ENCODE measurements around the gene LCN10.
"Not testable (repeated sequence)": the region's sequence is repeated elsewhere in the genome, so short reads cannot be mapped to it uniquely, and the experiment has no call there.

The LCN10 gene

DNA sequence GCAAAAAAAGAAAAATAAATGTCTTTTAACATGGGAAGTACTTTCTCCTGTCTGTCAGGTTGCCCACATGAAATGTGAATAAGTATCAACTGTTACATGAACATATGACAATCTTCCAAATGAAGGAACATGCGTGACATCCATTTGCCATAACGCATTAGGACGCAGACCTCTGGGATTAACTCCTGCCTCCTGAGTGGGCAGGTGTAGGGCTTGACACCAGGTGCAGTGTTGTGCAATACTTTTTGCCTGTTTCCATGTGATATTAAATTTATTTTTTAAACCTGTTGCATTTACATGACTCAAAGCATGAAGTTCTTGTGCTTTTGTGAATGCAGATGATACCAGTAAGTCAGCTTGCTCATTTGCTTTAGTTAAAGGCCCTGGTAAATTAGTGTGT lies 39.7 kb upstream of the LCN10 start:
- no peak for DNase-seq
- TF ChIP-seq GATA1 (IDR thresholded peaks at IDR 0.05; ENCODE audit: low read depth, low read length) (no peak), POLR2A (IDR thresholded peaks at IDR 0.05; ENCODE audit: low read length) (no peak)

DNA sequence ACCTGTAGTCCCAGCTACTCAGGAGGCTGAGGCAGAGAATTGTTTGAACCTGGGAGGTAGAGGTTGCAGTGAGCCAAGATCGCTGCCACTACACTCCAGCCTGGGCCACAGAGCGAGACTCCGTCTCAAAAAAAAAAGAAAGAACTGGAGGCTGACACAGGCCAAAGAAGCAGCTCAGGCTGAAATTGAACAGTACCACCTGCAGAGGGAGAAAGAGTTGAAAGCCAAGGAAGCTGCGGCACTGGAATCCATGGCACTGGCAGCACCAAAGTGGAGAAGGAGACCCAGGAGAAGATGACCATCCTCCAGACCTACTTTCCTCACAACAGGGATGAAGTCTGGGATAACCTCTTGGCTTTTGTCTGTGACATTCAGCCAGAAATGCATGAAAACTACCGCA lies 37.1 kb upstream of the LCN10 start:
- no peak for DNase-seq
- TF ChIP-seq POLR2A (IDR thresholded peaks at IDR 0.05; ENCODE audit: low read length) = no peak
- no peak for TF ChIP-seq GATA1 (IDR thresholded peaks at IDR 0.05; ENCODE audit: low read depth, low read length)

DNA sequence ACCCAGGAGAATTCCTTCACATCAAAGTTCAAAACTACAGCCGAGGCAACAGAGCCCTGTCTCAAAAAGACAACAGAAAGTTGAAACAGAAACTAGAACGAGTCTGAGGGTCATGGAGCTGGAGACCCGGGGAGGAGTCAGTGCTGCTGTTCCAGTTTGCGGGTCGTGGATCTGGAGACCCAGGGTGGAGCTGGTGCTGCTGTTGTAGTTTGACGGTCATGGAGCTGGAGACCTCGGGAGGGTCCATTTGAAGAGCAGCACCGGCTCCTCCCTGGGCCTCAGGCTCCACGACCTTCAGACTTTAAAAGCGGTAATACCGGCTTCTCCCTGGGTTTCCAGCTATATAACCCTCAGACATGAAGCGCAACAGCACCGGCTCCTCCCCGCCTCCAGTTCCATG lies 34.6 kb upstream of the LCN10 start:
- TF ChIP-seq GATA1 (IDR thresholded peaks at IDR 0.05; ENCODE audit: low read depth, low read length) (no peak), POLR2A (IDR thresholded peaks at IDR 0.05; ENCODE audit: low read length) (no peak)
- DNase-seq = no peak

DNA sequence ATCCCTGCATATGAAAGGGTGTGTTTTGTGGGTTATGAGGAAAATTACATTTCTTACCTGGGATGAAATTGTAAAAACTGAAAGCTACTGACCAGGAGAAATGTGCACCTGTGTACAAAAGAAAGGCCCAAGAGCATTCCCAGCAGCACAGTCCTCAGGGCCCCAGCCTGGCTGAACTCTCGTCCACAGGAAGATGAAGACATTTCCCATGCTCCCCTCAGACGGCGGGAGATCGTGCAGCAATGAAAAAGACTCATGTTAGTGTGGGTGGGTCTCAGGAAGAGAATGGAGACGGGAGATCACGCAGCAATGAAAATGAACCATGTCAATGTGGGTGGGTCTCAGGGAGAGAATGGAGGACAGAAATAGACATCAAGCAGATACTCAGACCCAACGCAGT lies 34.2 kb upstream of the LCN10 start:
- DNase-seq = no peak
- no peak for TF ChIP-seq GATA1 (IDR thresholded peaks at IDR 0.05; ENCODE audit: low read depth, low read length)
- TF ChIP-seq POLR2A (IDR thresholded peaks at IDR 0.05; ENCODE audit: low read length) = no peak

DNA sequence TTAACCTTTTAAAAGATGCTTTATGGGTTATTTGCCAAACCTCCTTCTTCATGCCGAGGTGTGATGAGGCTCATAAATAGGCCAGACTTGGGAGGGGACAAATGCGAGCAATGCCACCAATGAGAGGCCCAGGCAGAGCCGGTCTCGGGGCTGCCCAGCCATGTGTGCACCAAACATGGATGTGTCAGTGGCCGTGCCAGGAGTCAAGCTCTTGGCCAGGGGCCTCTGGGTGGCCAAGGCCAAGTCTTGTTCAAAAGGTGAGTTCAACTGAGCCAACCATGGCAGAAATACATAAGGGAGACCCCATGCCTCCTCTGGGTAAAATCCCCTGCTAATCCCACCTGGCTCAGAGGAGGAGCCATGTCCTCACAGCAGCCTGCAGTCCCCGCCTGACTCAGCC lies 32.5 kb upstream of the LCN10 start:
- TF ChIP-seq GATA1 (IDR thresholded peaks at IDR 0.05; ENCODE audit: low read depth, low read length) (no peak), POLR2A (IDR thresholded peaks at IDR 0.05; ENCODE audit: low read length) (no peak)

DNA sequence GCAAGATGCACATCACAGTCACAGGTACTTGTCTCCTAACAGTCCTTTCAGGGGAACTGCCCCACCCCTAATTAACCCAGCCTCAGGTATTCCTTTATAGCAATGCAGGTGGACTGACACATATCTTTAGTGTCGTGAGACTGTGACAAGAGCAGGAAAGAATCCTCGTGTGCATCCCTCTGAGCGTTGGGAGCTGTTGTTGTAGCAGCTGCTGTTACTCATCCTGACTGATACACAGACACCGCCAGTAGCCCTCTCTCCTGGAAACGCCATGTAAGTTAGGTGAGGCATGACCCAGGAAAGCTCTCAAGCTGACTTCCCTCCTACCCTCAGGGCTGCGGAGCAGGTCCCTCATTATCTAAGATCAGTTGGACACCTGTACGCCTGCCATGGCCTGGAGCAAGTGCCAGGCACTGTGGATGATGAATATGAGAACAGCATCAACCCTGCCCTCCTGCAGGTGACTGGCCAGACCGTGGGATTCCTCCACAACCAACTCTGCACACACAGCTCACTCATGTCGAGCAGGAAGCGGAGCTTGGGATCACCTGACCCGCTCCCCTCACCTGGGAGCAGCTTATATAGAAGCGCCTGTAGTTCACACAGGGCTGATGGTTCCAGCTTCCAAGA lies 31.8 kb upstream of the LCN10 start:
- DNase-seq = no peak

More for the DNA sequence above, 32.5 kb upstream of the LCN10 start:
- no peak for DNase-seq

DNA sequence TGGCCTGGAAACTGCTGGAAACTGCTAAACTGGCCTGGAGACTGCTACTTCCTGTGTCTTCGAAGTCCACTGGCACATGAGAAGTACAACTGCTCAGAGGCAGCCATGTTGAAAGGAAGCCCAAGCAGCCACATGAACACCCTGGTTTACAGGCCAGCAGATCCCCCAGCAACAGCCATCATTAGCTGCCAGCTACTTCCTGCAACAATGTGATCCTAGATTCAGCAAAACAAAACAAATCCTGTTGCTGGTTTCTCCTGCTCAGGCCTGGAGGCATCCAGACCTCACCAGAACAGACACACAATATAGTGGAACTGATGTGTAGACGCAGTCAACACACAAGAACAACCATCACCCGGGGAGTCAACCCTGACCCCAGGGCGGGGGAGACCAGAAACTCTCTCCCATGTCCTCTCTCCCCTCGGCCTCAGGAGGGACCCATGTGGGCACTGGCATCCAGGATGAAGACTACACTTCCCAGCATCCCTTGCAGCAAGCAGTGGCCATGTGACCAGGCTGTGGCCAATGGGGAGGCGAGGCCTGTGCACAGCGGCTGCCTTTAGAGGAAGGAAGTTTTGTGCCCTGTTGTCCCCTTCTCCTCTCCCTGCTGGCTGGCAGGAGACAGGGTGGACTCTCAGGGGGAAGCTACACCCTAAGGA lies 30.8 kb upstream of the LCN10 start:
- TF ChIP-seq POLR2A (IDR thresholded peaks at IDR 0.05; ENCODE audit: low read length) (no peak), GATA1 (IDR thresholded peaks at IDR 0.05; ENCODE audit: low read depth, low read length) (no peak)
- DNase-seq = peak; percentile 29 to 53

More for the DNA sequence above, 31.8 kb upstream of the LCN10 start:
- TF ChIP-seq GATA1 (IDR thresholded peaks at IDR 0.05; ENCODE audit: low read depth, low read length) = no peak
- no peak for TF ChIP-seq POLR2A (IDR thresholded peaks at IDR 0.05; ENCODE audit: low read length)

DNA sequence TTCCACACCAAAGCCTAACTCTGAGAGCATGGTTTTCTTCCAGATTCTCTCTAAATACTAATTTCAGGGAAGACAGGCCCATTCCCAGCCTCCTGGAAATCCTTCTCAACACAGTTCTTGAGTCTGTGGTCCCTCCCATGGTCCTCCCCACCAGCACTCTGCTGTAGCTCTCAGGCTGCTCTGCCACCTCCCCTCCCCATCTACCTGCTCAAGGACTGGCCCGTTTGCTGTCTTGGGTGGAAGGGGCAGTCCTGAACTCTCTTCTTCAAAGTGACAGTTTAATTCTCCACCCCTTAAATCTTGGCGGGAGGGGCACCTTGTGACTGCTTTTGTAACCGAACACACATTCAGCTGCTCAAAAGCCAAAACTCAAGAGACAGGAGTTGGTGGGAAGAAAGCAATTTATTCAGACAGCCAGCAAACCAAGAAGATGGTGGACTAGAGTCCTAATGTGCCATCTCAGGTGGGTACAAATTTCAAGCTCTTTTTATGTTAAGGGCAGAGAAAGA lies 29.2 kb upstream of the LCN10 start:
- no peak for TF ChIP-seq GATA1 (IDR thresholded peaks at IDR 0.05; ENCODE audit: low read depth, low read length)
- TF ChIP-seq POLR2A (IDR thresholded peaks at IDR 0.05; ENCODE audit: low read length) = no peak
- peak in 1 of 2 experiments; percentile 42 for DNase-seq

DNA sequence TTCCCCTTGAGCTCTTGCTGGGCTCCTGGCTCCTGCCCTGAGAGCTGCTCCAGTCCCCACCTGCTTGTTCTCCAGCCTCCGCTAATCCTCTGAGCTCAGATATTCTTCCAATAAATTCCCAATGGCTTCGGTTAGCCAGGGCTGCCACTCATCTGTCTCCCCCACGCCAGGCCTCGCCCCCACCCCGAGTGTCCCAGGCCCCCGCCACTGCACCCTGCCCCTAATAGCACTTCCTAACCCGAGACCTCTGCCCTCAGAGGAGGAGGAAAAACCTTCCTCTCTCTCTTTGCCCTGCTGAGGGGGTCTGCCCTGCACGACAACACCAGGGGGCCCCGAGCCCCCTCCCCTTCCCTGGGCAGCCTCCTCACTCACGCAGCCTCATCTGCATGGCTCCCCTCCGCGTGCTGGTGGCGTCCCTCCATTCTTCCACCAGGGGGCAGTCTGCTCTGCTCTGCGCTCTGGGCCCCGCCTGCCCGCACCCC lies 27.0 kb upstream of the LCN10 start:
- TF ChIP-seq POLR2A (IDR thresholded peaks at IDR 0.05; ENCODE audit: low read length) (no peak), GATA1 (IDR thresholded peaks at IDR 0.05; ENCODE audit: low read depth, low read length) (no peak)
- DNase-seq = peak; percentile 60 to 64

DNA sequence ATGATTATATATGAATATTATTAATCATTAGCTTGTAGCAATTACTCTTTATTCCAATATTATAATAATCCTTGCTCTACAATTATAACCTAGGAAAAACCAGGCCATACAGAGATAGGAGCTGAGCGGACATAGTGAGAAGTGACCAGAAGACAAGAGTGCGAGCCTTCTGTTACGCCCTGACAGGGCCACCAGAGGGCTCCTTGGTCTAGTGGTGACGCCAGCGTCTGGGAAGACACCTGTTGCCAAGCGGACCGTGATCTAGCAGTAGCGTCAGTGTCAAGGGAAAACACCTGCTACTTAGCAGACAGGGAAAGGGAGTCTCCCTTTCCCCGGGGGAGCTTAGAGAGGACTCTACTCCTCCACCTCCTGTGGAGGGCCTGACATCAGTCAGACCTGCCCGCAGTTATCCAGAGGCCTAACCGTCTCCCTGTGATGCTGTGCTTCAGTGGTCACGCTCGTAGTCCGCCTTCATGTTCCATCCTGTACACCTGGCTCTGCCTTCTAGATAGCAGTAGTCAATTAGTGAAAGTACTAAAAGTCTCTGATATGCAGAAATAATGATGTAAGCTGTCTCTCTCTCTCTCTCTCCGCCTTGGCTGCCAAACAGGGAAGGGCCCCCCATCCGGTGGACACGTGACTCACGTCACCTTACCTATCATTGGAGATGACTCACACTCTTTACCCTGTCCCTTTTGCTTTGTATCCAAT lies 23.8 kb upstream of the LCN10 start:
- peak; percentile 53 to 62 for DNase-seq

DNA sequence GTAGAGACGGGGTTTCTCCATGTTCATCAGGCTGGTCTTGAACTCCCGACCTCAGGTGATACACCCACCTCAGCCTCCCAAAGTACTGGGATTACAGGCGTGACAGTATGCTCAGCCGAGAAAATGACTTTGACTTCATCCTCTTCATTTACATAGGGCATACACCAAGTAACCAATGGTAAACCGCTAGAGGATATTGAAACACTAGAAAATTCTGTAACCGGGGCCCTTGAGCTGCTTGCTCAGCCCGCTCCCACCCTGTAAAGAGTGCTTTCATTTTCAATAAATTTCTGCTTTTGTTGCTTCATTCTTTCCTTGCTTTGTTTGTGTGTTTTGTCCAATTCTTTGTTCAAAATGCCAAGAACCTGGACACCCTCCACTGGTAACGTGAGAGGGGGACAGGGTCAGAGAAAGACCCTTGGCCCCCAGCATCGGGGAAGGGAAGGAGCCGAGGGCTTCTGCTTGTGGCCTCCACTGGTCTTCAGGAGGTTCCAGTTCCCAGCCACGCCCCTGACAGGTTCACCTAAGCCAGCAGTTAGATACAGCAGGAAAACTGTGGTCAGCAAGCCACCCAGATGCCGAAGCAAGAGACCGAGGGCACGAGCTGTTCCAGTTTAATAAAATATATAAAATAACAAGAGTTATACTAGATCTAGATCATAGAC lies 23.1 kb upstream of the LCN10 start:
- DNase-seq = not testable (repeated sequence)

DNA sequence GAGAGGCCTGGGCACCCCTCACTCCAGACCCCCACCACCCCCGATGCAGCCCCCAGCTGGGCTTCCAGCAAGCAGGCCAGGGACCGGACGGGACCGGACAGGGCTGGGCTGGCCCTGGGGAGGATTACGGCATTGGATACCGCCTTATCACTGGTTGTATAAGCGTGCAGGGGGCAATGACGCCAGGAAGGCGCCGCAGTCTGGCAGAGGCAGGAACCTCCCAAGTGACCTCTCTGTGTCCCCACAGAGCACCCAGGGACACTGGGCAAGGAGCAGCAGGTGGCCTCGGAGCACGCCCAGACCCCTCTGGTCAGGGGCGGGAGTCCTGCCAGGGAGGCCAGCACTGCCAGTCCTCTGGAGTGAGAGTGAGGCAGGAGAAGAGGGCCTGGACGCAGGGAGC lies 22.3 kb upstream of the LCN10 start:
- no peak for TF ChIP-seq GATA1 (IDR thresholded peaks at IDR 0.05; ENCODE audit: low read depth, low read length)
- TF ChIP-seq POLR2A (IDR thresholded peaks at IDR 0.05; ENCODE audit: low read length) = no peak
- no peak for DNase-seq

DNA sequence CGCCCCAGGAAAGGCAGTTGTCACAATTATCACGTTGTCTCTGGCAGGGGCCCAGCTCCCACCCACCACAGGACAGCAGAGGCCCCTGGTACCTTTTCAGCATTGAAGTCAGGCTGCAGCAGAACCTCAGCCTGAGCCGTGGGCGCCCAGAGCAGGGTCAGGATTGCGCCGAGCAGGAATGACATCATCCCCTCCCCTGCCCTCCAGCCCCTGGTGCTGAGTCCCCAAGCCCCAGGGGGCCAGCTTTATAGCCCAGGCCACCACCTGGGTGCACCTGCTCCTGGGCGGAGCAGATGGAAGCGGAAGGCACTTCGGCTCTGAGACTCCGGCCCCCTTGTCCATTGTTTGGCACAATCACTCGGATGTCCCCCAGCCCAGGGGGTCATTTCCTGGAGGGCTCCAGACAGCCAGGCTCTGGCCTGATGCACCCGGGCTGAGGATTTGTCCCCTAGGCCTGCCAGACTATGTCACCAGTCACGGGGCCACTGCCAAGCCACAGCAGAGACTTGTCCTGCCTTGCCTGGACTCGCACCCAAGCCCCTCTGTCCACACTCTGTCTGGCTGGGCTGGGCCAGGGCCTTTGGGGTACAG lies 21.7 kb upstream of the LCN10 start, which contains the start of gene LCN15:
LCN15 (minus strand) TSS at position 218 of the 591 bp plus-strand sequence; CDS start at position 188, 30 bp downstream.
- no peak for DNase-seq
- TF ChIP-seq POLR2A (IDR thresholded peaks at IDR 0.05; ENCODE audit: low read length) = no peak
- TF ChIP-seq GATA1 (IDR thresholded peaks at IDR 0.05; ENCODE audit: low read depth, low read length) = no peak

DNA sequence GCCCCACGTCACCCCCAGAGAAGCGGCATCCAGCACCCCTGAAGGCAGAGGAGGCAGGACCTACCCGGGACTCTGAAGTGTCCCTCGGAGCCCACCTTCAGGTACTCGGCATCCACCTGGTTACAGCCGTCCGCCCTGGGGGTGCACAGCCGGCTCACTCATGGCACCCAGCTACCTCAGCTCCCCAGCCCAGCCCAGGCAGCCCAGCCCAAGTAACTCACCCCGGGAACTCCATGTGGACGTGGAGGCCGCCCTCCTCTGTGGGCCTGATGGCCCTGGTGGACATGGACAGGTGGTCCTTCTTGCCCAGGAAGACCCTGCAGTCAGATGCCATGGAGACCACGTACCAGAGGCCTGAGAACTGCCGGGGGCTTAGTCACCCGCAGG lies 20.9 kb upstream of the LCN10 start:
- DNase-seq = no peak
- no peak for TF ChIP-seq GATA1 (IDR thresholded peaks at IDR 0.05; ENCODE audit: low read depth, low read length)
- no peak for TF ChIP-seq POLR2A (IDR thresholded peaks at IDR 0.05; ENCODE audit: low read length)
